IPS DF 4.7 (cell line): ENCODE data around the gene CRYBB3.

Experiments
- DNase-seq: peaks from one replicate; pipeline ENCODE4 v3.0.0-alpha.2; 2013; ENCODE audit warnings: low spot score; ENCODE audit errors: extremely low read depth

CRYBB3 gene

DNA sequence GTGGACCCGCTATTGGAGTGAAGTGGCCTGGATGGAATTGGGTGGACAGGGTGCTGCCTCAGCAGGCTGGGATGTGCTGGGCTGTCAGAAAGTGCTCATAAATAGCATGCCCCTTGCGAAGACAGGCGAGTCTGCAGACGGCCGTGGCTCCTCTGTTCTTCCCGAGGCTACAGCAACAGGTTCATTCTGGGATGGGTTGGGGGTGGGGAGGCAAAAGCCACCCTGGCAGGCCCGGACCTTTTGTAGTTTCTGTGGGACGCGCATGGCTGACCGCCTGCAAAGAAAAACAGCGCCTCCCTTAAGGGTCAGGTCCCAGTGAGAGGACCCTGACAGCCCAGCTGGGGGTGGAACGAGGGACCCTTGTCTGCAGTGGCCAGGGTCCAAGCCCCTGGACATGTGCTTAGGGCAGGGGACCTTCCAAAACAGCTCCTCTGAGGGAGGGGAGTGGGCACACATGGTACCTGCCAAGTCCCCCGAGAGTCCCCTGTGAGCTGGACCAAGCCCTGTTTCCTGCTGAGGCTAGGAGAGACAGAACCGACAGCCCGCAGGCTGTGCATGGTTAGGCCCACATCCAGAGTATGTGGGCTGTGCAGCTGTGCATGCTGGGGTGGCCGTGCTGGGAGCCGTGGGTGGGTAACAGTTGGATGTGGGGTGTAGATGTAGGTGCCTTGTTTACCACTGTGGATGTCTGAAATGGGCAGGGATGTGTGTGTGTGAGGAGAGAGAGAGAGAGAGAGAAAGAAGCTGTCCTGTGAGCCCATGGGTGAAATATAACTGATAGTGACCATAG is at the start of gene CRYBB3:
Gene CRYBB3 (plus strand): TSS at position 128 of the 790 bp plus-strand sequence. CDS start 1,539 bp downstream, outside the sequence.
- DNase-seq: no peak

DNA sequence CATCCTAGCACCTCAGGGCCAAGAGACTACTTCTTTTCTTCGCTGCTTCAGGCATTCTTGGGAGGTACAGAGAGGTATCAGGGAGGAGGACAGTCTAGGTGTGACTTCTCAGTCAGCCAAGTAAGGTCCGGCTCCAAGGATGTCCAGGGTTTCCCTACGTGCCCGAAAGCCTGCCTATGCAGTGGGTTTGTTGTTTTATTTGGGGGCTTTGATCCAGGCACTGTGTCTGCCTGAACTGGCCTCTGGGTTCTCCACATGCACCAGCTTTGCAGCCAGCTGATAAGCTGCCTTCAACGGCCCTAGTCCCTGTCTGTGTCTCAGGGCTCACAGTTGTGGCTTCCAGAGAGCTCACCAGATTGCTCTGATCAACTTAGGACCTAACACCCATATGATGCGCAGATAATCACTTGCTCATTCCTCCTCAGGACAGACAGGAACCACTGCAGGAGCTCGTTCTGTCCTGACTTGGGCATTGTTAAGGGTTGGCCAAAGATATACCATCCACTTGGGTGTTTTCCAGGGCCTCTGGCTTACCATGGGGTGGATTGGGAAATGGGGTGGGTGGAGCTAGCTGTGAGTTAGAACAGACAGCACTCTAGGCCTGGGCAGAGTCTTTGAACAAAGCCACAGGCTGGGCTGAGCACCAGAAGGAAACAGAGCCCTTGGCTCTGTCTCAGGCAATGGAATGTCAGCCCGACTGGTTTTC is 45.5 kb upstream of the CRYBB3 start:
- no peak for DNase-seq

DNA sequence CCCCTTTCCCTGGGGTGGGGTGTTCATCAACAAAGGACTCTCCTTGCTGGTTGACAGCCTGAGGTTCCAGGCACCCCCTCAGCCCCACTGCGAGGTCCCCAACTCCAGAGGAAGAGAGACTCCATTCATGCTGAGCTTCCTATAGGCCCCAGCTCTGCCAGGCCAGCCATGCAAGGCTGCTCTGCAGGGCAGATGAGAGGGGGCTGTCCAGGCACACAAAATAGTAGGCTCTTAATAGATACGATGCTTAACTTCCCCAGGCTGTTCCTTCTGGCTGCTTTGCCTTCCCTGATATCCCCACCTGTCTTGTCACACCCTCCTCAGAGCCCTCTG is 45.0 kb upstream of the CRYBB3 start:
- DNase-seq: no peak

DNA sequence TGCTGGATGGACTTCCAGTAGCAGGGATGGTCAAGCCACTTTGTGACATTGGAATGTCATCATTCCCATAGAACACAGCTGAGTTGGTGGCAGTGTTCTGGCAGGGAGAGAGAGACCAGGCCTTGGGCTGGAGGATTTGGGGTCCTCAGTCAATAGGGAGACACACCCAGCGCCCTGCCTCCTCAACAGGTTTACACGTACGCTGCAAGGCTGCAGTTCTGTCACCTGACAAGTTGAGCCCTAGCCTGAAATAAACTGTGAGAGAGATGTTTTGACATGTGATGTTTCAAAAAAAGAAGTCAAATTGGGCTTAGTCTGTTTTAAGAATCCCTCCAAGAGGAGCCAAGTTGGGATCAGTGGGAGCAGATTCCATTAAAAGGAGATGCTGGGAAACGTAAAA is 42.9 kb upstream of the CRYBB3 start:
- DNase-seq: no peak

DNA sequence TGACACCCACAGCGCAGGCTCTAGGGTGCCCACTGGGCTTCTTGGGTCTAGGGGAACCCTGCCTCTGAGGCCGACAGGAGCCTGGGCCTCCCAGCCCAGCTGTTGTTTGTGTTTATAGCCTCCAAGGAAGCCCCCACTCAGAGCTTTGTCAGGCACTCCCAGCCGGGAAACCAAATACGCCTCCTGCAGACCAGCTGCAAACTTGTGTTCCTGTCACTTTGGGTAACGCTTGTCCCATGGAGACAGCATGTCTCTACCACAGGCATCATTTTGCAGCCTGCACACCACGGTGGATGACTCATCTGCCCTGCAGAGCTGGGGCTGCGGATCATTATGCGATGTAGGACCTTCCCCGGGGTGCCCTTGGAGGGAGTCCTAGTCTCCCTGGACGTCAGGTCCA is 40.6 kb upstream of the CRYBB3 start:
- DNase-seq: no peak

DNA sequence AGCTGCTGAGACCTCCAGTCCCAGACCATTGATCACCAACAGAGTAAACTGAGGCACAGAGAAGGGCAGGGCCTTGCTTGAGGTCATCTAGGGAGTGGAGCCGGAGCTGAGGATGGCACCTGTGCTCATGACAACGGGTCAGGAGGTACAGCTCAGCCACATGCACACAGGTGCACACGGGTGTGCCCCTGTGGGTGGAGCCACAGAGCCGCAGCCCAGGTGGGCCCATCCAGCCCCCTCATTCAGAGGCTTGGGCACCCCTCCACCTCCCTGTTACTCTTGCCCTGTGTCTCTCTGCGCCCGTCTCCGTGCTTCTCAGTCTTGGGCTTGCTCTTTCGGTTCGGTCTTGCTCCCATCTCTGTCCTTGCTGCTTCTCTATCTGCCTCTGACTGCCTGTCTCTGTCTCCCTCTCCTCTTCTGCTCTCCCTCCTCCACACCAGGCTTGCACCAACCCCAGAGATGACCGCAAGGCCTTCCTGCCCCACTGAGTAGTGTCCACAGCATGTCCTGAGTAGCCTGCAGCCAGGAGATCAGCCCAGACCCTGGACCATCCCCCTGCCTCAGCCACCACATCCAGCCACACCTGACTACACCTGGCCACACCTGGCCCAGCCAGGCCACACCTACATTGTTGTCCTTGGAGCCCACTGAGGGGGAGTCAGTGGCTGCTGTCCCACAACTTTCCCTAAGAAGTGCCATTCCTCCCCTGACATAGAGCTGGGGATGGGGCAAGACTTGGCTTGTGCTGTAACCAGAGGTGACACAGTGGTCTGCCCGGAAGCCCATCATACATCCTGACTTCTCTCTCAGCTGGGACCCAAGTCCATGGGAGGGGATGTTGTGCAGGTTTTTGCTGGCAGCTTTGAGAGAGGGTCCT is 39.3 kb upstream of the CRYBB3 start:
- DNase-seq: no peak

DNA sequence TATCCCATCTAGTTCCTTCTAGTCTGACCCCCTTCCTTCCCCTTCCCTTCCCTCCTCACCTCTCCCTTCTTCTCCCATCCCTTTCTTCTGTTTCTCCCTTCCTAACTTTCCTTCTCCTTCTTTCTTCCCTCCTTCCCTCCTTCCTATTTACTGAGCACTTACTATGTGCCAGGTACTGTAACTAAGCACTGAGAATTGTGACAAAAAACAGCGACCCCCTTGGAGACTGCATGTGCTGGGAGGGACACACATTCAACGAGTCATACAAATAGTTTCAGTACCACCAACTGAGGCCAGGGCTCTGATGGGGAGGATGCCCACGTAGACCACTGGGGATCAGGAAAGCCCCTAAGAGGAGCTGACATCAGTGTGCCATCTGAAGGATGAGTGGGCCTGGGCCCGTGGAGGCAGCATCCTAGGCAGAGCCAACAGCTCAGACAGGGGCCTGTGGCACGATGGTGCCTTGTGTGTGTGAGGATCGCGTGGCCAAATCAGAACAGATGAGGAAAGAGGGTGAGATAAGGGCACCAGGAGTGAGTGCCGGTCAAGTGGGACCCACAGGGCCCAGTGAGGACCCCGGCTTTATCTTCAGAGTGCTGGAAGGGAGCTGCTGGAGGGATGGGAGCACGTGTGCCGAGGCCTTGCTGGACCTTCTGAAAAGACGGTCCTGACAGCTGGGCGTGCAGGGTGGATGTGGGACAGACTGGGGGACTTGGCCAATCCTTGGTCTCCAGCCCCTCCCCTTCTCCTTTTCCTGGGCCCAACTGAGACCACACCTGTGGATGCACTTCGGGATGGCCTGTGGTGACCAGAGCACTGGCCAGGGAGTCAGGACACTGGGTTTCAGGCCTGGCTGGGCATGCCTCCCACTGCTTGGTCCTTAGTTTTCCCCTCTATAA is 38.4 kb upstream of the CRYBB3 start:
- DNase-seq: no peak

DNA sequence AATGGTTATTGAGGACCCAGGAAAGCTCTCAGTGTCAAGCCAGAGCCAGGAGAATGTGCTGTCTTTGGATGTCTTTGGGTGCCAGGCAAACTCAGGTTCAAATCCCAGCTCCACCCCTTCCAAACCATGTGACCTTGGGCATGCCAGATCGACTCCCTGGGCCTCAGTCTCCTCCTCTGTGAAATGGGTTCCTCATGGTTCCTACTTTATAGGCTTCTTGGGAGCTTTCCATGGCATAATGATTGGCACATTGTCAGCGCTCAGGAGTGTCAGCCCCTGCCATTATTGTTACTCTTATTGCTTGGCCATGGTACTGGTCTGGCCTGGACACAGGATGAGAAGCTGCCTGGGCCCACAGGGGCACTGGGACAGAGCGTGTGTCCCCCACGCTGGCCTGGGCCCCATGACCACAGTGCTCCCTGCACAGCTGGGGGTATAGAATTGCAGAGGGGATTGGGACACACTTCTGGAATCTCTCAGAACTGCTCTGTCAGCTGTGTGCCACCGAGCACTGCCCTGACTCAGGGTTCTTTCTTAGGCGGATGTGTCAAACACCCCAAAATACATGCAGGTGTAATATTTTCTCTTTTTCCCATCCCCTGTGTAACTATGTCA is 37.6 kb upstream of the CRYBB3 start:
- no peak for DNase-seq

DNA sequence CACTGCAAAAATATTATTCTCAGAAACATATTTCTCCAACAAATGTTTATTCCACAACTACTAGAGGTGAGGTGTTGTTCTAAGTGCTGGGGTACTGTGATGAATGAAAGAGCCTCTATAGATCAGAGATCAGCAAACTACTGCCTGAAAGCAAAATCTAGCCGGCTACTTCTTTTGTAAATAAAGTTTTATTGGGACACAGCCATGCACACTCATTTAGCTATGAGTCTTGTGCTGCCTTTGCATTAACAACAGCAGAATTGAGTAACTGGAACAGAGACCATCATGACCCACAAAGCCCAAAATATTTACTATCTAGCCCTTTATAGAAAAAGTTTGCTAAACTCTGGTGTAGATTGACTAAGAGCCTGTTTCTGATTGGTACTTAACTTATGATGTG is 37.1 kb upstream of the CRYBB3 start:
- DNase-seq: no peak

DNA sequence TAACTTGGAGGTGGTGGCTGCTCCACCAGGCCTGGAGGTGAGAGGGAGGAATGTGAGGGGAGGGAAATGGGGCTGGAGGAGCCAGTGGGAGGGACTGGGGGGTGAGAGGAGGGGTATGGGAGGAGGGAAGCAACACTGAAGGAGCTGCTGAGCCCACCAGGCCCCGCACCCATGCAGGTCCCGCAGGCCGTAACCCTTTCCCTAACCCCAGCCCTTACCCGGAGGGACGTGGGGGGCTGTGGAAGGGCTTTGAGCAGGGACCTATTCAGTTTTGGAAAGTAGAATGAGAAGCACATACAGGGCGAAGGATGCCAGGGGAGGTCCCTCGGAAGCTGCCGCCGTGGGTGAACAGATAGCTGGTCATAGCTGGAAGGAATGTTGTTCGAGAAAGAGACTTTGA is 33.9 kb upstream of the CRYBB3 start:
- DNase-seq: no peak

DNA sequence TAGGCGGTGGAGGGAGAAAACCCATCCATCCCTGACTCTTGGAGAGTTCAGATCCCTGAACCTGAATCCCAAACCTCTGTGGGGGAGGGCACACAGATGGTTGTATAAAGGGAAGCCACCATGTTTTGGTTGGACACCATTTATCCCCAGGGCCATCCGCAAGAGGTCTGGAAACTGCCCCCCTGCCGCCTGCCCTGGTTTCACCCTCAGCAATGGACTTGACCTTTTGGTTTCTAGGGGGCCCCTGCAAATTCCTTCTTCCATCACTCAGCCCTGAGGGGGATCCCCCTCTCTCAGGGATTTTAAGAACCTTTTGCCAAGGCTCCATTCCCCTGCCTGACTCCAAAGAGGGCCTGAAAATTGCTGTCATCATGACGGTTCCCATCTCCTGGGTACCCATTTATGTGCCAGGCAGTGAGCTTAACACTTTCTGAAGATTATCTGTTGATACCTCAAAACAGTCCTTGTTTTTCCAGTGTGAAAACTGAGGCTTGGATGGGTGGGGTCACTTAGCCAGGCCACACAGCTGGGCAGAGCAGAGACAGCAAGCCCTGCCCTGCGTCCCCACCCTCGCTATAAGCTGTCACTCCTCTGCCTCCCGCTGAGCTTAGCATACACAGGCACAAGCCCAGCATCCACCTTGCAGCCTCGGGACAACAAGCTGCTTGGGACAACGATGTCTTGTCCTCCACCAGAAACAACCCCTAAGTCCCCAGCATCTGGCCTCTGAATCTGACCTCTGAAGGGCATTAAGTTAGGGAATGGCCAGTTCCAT is 33.2 kb upstream of the CRYBB3 start:
- DNase-seq: no peak

DNA sequence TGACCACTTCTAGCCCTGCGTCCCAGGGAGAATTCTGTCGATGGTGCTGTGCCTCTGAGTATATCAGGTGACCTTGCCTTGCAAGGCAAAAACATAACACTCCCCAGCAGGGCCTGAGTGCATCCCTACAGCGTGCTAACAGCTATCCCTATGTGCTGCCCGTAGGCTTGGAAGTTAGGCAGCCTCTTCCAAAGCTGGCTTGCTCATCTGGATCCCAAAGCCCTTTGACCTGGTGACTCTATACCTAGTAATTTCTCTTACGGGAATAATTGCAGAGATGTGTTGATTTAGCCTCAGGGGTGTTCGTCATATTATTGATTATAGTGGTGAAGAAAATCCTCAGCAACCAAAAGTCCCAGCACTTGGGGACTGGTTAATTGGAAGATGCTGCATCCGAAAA is 32.6 kb upstream of the CRYBB3 start:
- no peak for DNase-seq

DNA sequence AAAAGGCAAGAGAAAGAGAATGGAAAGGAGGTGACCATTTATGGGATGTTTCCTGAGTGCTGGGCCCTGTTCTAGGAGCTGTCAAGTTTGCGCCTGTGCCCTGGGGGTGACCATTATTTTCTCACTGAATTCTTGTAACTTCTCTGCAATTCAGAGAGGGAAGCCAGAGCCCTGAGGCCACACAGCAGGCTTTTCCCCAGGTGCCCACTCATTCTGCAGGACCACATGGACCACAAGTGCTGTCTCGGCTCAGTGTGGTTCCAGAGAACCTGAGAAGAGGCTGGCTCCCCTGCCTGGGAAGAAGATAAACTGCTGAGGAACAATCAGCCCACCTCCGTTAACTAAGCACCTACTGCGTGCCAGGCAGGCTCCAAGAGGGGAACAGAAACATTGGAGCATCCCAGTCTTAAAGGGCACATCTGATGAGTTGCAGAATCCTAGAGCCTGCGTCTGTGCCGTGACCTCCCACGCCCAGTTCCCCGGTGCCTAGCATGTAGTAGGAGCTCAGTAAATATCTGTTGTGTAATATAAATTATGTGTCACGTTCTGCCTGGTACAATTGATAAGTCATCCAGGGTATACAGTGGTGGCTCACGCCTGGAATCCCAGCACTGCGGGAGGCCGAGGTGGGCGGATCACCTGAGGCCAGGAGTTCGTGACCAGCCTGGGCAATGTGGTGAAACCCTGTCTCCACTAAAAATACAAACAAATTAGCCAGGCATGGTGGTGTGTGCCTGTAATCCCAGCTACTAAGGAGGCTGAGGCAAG is 31.6 kb upstream of the CRYBB3 start:
- DNase-seq: no peak

DNA sequence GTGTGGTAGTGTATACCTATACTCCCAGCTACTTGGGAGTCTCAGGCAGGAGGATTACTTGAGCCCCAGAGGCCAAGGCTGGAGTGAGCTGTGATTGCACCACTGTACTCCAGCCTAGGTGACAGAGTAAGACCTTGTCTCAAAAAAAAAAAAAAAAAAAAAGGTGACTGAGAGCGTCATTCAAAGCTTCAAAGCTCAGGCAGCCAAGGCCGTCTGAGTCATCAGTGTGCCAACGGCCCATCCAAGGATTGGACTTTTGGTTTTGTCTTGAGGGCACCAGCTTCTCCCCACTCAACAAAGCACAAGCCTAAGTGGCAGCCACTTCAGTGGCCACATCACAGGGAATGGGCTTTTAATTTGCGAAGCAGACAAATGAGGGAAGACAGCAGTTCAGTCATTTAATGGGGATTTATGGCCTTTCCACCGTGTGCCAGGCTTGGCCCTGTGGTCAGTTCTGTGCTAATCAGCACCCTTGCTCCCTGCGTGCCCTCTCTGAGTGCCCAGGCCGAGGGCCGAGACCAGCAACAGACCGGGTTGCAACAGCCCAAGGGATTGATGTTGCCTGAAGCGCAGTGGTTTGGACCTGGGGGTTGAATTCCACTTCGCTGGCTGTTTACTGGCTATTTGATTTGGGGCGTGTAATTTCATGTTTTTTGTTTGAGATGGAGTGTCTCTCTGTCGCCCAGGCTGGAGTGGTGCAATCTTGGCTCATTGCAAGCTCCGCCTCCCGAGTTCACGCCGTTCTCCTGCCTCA is 30.2 kb upstream of the CRYBB3 start:
- no peak for DNase-seq

DNA sequence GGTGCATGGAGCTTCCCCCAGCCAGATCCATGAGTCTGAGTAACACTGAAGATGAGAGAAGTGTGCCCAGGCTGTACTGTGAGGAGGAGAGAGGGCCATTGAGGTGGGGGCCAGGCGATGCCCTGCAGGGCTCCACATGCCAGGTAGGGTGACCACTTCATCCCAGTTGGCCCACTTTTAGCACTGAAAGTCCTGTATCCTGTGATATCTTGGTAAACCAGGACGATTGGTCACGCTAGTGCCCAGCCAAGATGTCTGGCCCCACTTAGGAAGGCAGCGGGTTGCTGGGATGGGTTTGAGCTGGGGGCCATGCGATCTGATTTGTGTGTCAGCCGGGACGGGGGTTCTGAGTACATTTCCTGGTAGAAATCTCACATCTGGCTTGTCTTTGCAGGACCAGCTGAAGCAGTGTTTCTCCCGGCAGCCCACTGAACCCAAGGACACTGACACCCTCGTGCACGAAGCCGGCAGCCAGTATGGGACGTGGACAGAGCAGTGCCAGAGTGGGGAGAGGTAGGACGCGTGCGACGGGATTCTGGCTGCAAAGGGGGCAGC is 29.2 kb upstream of the CRYBB3 start:
- DNase-seq: no peak

DNA sequence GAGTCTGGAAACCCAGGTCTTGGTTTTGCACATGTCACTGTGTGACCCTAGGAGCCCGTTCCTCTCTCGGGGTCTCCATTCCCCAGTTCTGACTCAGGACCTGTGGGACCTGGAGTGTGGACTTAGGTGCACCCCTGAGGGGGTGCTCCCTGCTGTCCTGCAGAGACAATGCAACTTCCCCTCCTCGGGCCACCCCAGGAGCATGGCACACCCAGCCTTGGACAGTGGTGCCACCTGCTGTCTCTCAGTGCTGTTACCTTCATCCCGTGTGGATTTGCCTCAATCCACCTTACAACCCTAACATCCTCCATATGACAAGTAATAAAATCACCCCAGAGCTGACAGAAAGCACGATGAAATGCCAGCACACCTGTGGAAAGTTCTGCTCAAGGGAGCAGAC is 27.5 kb upstream of the CRYBB3 start:
- DNase-seq: no peak

DNA sequence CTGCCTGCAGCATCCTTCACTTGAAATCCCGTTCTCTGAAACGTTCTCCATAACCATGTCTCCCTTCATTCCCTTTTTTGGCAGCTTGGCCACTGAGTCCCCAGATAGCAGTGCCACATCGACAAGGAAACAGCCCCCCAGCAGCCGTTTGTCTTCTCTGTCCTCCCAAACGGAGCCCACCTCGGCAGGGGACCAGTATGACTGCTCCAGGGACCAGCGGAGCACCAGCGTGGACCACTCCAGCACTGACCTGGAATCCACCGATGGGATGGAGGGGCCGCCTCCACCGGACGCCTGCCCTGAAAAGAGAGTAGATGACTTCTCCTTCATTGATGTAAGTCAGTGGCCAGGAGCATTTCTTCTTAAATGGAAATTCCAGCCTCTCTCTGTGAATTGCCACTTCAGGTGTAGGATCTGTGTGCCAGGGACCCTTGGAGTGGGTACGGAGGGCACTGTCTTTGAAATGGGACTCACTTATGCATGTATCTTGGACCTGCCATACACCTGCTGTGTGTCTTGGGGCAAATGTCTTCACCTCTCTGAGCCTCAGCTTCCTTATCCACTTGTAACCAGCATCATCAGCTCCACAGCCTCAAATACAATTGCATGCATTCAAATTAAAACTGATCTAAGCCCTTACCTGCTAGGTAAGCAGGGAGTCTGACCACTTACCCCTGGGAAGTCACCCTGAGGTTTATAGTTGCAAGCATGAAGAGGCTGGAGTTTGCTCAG is 25.3 kb upstream of the CRYBB3 start:
- DNase-seq: no peak
